SHP77 (cell line): Measurements from ENCODE around the gene TREM2.

Experiments used
- DNase-seq, 2 experiments: peaks; one replicate each; lab custom pipeline; 2025; lab: John Stamatoyannopoulos, UW

The TREM2 gene

DNA sequence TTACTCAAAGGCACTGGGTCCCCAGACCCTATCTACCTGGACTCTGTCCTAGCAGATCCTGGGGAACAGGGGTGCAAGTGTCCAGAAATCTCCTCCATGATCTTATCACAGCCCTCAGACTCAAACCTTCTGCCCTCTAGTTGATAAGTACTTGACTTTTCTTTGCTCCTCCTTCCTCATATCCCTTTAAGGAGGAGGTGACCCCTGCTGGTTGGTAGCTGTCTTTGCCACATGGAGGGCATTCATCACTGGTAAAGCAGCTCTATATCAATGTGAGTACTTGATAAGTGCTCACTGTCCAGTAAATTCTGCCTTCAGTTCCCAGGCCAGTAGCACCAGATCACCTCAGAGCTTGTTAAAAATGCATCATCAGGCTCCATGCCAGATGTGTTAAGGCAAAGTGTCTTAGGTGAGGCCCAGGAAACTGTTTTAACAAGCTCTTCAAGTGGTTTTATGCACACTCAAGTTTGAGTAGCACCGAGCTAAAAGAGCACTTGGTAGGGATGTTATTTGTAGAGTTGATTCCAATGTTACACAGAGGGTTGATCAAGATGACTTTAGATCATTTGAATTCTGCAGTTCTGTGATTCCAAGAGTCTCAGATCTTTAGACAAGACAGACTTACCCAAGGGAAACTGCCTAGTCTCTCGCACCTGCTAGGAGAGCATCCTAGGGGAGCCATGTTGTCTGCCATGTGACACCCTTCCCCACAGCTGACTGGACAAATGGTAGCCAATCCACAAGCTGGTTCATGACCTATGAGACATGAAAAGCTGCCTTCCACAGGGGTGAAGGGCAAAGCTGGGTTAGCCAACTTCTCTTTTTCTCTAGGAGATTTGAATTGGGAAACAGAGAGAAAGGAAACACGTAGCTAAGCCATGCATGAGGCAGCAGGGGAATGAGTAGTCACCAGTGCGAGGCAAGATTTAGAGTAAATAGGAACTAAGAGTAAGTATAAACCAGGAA is 19.4 kb upstream of the TREM2 start:
- DNase-seq: peak; percentile 44 to 47

DNA sequence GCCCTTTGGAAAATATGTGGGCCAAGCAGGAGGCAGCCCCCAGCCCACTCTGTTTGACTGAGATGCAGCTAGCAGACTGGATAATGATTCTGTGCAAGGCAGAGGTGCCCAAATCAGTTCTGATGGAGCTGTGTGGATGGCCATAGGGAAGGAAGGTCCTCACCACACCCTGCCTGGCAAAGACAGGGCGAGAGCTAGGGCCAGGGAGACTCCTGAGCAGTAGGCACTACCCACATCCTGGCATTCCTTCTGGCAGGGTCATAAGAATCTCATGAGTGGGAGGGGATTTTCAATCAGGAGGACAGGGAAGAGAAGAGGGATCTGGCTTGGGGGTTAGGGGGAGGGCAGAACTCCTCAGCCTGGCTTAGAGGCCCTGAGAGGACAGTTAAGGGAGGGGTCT is 18.6 kb upstream of the TREM2 start:
- DNase-seq: no peak

DNA sequence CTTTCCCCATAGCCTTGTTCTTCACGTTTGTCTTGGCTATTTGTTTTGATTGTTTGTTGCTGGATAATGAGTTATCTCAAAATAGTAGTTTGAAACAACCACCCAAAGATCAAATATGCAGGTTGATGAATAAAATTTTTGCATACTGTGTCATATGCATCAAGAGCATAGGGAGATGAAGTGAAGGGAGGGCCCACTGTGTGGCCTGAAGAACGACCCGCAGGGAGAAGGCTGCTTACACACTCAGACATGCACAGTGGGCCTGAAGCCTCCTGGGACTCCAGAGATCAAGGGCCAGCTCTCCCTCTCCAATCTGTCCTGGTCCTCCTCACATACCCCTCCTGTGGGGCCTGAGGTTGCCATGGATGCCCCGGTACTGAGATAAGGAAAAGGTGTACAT is 16.2 kb upstream of the TREM2 start:
- DNase-seq: no peak

DNA sequence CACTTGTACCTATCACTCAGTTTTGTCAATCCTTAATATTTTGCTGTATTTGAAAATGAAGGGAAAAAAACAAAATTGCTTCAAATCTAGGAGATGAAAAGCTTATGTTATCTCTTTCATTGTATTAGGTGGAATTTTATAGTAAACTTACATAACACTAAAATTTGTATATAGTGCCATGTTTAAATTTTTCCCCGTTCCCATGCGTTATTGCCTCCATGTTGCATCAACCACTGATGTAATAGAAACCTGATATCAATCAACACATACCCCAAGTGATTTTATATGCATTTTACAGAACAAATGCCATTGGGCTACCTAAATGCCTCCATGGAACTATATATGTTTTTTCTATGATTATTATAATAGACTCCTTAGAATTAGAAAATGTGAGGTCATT is 14.8 kb upstream of the TREM2 start:
- DNase-seq: no peak

DNA sequence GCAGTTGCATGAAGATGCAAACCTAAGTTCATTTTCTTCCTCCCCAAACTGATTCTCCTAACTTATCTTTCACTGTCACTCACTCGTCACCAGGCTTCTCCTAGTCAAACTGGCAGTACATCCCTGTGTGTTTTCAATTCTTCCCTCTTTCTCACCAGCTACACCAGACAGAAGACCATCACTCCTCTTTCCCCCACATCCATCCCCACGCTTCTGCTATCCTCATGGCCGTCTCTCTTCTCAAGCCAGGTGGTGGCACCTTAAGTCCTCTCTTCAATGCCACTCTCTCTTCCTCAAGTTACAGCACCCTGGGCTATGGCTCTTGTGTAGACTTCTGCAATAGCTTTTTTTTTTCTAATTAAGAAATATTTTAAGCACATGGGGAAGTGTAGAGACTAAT is 14.4 kb upstream of the TREM2 start:
- DNase-seq: no peak

DNA sequence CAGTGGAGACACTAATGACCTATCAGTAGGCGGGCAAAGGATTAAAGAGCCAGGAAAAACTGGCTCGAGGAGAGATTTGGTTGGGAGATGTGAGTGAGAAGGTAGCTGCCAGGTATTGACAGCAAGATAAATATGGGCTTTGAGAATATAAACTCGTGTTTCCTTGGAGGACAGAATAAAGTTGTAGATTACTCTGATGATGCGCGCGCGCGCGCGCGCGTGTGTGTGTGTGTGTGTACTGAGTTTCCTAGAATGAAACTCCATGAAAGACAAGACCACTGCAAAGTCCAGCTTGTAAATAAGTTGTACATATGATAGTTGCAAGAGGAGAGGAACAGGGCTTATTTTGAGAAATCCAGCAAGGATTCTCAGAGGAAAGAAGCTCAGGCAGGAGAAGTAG is 13.3 kb upstream of the TREM2 start:
- DNase-seq: no peak

DNA sequence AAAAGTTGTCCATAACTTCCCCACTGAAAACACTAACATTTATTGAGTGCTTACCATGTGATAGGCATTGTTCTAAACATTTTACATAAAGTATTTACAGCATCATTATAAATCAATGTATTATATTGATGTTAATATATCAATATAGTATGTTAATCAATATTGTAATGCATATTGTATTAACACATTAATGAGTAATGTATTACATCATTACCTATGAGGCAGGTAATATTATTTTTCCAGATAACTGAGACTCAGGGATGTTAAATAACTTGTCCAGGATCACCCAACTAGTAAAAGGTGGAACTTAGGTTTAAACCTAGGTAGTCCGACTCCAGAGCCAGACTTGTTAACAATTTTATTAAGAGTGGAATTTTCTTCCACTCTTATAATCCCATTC is 12.2 kb upstream of the TREM2 start:
- no peak for DNase-seq

DNA sequence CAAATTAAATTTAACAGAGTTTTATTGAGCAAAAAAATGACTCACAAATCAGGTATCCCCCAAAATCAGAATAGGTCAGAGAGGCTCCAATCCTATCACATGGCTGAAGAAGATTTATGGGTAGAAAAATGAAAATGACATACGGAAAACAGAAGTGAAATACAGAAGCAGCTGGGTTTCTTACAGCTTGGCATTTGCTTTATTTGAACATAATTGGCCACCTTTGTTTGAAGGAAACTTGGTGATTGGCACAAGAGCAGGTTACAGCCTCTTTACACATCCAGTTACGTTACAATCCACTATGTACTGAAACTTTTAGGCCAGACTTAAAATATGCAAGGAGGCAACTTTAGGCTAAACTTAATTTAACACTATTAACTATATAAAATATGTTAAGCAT is 11.7 kb upstream of the TREM2 start:
- DNase-seq: no peak

DNA sequence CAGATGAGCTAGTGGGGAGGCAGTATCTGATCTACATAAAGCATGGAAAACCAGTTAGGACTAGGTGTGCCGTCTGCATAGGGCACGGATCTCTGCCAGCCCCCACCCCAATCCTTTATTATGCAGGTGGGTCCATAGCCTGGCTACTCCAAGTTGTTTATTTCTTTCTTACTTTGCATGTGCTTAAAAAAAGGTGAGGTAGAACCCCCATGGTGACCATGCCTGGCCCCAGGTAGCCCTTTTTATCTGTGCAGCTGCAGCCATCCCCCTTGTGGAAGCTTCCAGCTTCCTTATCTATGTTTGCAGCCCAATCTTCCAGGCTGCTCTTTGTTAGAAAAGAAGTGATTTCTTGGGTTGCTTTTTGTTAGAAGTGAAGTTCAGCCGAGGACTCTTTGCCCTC is 9.0 kb upstream of the TREM2 start:
- no peak for DNase-seq

DNA sequence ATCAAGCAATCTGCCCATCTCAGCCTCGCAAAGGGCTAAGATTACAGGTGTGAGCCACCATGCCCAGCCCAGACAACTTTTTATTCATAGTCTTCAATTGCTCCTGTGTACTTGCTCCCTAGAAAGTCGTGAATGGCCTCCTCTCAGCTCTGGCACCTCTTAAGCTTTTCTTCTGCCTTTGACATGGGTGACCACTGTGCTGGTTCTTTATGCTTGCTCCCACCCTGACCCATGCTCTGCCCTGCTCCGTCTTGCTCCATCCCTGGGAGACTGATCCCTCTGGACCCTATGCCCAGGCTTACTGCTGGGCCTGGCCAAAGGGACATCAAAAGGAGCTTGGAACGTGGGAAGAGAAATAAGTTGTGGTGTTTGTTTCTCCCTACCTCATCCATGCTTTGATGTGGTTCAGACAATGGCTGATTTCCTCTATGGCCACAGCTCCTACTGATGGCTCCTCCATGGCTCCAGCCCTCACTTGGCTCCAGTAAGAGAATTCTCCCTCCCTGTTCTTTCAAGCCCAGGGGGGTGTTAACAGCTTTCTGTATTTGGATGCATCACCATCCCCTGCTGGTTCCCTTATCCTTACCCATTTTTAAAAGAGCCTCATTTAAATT is 7.7 kb upstream of the TREM2 start:
- no peak for DNase-seq

DNA sequence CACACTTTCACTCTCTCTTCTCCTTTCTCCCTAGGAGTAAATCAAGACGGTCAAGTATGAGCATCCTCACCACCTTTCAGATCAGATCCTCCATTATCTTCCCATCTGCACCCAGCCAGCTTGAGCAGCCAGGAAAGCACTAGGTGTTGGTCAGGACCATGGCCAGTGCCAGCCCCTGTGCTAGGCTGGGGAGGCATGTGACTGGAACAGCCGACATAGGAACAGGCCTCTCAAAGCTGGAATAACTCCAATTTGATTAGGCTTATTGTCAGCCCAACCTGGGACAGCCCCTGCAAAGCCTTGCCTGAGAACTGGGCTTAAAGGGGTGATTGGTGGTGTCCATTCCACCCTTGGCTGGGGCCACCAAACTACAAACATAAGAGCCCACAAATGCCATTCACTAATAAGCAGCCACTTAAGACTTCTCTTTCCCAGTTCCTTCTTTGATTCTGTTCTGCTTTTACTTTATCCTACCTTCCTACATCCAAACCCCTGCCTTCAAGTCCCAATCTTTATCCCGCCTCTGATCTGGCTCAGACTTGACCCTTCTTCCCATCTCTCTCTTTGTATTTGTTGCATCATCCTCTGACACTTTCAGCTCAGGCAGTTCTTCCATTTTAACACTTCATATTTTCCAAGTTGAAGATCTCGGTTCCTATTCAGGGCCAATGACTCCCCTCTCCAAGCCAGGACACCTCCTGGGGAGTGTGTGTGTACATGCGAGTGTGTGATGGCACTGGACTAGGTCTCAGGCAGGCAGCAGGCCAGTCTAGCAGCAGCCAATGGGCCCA is 4.5 kb upstream of the TREM2 start:
- DNase-seq: no peak

DNA sequence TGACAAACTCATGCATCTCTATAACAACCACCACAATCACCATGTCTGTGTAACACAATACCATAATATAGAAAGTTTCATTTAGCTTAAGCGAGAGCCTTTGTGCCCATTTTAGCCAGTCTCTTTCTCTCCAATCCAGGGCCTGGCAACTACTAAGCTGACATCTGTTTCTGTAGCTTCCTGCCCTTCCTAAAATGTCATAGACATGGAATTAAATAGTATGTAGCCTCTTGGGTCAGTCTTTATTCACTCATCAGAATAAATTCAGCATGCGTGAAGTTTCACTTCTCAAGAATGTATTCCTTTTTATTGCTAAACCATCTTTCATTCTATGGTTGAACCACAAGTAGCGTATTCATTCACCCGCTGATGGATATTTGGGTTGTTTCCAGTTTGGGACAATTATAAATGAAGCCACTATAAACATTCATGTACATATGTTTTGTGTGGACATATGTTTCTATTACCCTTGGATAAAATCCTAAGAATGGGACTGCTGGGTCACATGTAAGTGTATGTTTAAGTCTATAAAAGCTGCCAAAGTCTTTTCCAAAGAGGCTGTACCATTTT is 1.7 kb upstream of the TREM2 start:
- DNase-seq: no peak

DNA sequence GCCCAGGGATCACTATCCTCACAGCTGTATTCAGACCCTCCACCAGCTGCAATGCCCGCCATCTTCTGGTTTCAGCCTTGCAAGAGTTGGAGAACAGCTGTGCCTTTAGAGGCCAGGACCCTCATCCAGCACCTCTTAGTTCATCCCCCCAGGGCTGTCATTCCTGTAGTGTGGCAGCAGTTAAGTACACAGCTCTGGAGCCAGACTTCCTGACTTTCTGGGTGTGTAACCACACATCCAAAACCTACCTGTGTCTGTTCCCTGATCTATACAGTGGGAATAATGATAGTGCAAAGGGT is 452 bp upstream of the TREM2 start:
- DNase-seq: no peak

DNA sequence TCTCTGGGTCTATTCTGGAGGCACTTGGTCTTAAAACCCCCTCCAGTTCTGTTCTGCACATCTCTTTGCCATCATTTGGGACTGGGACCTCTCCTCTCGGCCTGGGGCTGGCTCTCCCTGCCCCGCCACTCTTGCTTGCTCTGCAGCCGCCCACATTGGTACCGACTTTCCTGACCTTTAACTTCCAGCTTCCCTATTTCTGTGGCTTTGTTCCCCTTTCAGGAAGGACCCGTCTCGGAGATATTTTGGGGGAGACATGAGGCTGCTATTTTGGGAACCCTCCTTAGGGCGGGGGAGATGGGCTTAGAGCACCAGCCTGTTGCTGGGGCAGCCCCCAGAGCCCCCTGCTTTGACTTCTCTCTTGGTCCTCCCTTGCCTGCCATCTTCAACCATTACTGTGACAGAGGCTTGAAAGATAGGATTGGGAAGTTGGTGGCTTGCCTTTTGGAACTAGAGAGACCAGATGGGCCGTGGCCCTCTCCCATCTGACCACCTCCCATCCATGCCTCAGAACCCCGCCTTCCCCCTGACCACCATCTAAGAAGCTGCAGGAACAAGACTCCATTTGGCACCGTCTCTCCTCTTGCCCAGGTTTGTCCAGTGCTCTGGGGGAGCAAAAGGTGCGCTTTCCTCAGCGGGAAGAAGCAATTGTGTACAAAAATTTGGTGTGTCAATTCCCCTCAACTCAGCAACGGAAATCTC is 914 bp downstream of the TREM2 start:
- DNase-seq: no peak

DNA sequence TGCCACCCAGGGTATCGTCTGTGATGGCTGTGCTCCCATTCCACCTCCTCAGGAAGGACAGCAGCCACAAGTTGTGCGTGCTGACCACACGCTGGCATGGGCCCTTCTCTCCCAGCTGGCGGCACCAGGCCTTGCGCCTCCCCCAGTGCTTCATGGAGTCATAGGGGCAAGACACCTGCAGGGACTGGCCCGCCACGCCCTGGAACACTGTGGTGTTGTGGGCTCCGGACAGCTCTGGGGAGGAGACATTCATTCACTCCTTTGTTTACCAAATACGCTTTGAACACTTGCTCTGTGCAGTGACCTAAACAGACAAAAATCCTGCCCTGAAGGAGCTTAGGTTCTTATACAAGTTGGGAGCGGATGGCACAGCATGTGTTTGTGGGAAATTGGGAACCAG is 1.5 kb downstream of the TREM2 start:
- DNase-seq: no peak

DNA sequence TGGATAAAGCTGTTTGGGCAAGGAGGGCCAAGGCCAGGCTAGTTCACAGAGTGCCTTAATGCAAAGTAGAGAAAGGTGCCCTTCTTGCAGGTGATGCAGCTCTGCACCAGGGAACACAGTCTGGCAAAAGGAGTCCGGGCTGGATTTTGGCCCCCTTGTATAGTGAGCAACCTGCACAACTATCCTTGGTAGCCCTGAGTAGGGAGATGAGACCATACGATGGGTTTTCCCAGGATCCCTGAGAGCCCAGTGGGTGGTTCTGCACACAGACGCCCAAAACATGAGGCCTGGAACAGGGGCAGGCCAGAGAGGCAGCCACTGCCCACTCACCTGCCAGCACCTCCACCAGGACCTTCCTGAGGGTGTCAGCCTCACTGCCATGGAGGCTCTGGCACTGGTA is 2.0 kb downstream of the TREM2 start:
- no peak for DNase-seq

DNA sequence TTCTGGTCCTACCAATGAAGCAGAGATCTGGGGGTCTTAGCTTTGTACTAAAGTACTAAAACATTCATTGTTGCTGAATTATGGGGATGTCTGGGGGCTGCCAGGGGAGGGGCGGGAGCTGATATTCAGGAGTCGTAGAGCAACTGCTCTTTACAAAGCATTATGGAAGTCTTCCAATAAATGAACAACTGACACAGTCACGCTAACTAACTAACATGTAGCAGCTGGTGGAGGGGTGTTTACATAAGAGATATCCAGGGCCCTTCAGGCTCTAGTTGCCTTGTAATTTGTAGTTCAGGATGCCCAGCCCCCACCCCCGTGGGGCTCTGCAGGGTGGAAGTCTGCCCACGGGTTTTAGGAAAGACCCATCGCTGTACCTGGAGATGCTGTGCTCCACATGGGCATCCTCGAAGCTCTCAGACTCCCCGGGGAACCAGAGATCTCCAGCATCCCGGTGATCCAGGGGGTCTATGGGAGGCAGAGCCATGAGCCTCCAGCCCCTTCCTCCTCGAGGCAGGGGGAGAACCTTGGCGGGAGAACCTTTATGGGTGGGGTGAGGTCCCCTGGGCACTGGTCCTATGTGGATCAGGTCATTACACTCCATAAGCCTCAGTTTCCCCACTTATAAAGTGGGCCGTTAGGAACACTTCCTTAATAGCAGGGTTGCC is 3.4 kb downstream of the TREM2 start:
- DNase-seq: peak; percentile 82

DNA sequence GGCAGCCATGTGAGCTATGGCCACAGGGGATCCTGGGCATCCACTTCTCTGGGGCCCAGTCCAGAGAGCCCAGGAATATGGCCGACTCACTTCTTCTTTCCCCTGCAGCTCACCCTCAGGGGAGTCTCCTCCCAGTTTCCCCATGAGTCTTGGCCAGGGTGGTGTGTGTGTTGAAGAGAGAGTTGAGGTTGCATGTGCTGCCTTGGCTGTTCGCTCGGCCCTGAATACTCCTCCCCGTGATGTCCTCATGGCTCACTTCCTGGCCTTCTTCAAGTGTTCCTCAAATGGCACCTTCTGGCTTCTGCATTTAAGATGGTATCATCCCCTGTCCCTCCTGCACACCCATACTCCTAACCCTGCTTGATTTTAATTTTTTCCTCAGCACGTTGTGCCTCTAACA is 5.6 kb downstream of the TREM2 start:
- DNase-seq: no peak

DNA sequence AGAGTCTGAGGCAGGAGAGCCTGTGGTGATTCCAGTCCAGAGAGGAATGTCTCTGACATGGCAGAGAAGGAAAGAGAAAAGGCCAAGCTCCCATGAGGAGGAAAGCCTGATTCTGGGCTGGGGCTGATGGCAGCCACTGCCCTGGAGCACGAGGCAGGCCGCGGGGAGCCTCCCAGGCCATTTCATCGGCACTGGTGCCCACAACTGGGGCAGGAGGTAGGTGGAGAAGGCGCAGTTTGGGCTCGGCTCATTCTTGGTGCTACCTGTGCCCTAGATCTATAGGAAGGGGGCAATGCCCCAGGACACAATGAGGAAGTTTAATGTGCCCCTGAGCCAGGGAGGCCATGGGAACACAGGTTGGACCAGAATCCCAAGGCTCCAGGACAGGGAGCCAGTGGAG is 6.1 kb downstream of the TREM2 start:
- DNase-seq: no peak

DNA sequence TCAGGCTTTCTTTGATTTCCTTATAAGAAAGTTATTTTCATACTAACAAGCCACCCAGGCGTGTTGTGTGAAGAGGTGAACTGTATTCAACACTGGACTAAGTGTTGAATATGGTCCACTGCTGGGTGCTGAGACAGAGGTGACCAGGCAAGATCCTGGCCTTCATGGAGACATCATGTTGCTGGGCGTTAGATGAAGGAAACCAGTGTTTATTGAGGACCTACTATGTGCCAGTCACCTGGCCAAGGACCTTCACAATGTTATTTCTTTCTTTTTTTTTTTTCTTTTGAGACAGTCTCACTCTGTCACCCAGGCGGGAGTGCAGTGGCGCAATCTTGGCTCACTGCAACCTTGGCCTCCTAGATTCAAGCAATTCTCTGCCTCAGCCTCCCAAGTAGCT is 6.9 kb downstream of the TREM2 start:
- no peak for DNase-seq

DNA sequence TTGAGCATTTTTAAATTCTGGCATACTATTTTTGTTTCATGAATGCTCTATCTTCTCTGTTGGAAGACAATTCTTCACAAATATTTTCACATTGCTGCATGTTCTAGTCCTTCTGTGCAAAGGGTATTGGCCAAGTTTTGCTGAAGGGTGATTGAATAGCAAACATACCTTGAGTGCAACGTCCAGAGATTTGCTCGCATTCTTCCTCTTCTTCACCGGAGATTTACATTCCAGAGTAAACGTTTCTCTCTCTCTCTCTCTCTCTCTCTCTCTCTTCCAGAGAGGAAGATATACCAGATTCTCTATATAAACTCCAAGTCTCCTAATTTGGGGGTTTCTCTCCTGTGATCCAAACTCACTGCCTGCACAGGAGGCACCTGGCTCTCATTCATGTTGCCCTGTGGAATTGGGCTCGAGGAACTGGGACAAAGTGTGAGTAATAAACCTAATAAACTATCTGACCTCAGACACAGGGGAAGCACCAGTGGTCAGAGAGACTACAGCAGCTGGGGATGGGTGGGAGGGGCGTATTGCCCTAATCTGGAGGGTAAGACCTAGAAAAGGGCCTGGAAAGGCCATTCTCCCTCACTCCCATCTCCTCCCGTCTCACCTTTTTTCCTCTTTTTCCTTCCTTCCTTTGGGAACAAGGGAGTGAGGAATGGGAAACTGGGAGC is 7.6 kb downstream of the TREM2 start:
- no peak for DNase-seq
